ENCODE results near the gene PRF1.

PRF1 gene

GRCh38 chr10:70578371-70578947 is 24.1 kb downstream of the PRF1 start:
- H3K4me3 ChIP-seq (ENCODE audit: insufficient read depth, low read depth, low read length, poor library complexity, severe bottlenecking): no peak overlapping the region
- no peak overlapping the region for H3K27ac ChIP-seq (ENCODE audit: insufficient read depth, low read length, poor library complexity, severe bottlenecking)
- peak in 2 of 3 donors; percentile 23 to 29 for DNase-seq

DNA sequence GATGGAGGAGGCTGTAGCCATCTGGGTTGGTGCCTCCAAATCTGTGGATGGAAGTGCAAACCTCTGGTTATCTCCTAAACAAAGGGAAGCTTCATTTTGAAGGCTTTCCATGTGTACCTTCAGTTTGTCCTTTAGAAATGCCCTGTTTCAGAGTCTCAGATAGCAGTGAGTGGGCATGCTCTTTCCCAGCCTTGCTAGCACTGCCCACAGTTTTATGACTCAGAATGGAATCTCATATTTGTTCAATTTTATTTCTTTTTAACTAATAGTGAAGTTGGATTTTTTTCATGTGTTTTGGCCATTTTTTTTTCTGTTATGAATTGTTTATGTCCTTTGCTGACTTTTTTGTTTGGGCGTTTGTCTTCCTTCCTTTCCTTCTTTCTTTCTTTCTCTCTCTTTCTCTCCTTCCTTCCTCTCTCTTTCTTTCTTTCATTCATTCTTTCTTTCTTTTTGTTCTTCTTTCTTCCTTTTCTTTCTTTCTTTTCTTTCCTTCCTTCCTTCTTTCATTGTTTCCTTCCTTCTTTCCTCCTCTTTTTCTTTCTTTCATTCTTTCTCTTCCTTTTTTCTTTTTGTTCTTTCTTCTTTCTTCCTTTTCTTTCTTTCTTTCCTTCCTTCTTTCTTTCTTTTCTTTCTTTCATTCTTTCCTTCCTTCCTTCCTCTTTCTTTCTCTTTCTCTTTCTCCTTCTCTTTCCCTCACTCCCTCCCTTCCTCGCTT is 25.6 kb downstream of the PRF1 start:
- Histone ChIP-seq H3K36me3 (ENCODE audit: control insufficient read depth, insufficient read depth, low read length) (no peaks in the 10 kb centered on the region), H3K4me1 (ENCODE audit: control insufficient read depth, insufficient read depth, low read length, poor library complexity, severe bottlenecking) (peaks cover 37% of the 10 kb centered on the region), H3K9me3 (ENCODE audit: control insufficient read depth, low read length) (no peaks in the 10 kb centered on the region), H3K27ac (ENCODE audit: insufficient read depth, low read length, poor library complexity, severe bottlenecking) (no peak overlapping the region), H3K4me3 (ENCODE audit: insufficient read depth, low read depth, low read length, poor library complexity, severe bottlenecking) (no peak overlapping the region), H3K27me3 (replicated peaks; ENCODE audit: control insufficient read depth, insufficient read depth, low read length, poor library complexity, severe bottlenecking) (no peaks in the 10 kb centered on the region)
- no peak for DNase-seq

More at GRCh38 chr10:70578371-70578947, 24.1 kb downstream of the PRF1 start:
- Histone ChIP-seq H3K4me1 (ENCODE audit: control insufficient read depth, insufficient read depth, low read length, poor library complexity, severe bottlenecking) (peaks cover 37% of the 10 kb centered on the region), H3K9me3 (ENCODE audit: control insufficient read depth, low read length) (no peaks in the 10 kb centered on the region), H3K36me3 (ENCODE audit: control insufficient read depth, insufficient read depth, low read length) (no peaks in the 10 kb centered on the region), H3K27me3 (replicated peaks; ENCODE audit: control insufficient read depth, insufficient read depth, low read length, poor library complexity, severe bottlenecking) (no peaks in the 10 kb centered on the region)

- H3K27me3 ChIP-seq (replicated peaks; ENCODE audit: control insufficient read depth, insufficient read depth, low read length, poor library complexity, severe bottlenecking): no peaks in the 10 kb centered on the region
- no peaks in the 10 kb centered on the region for H3K9me3 ChIP-seq (ENCODE audit: control insufficient read depth, low read length)
- peak overlapping the region; percentile 7 for H3K27ac ChIP-seq (ENCODE audit: insufficient read depth, low read length, poor library complexity, severe bottlenecking)
- peak overlapping the region; percentile 0 for H3K4me3 ChIP-seq (ENCODE audit: insufficient read depth, low read depth, low read length, poor library complexity, severe bottlenecking)
- H3K4me1 ChIP-seq (ENCODE audit: control insufficient read depth, insufficient read depth, low read length, poor library complexity, severe bottlenecking): peaks cover 37% of the 10 kb centered on the region
- DNase-seq: no peak
- H3K36me3 ChIP-seq (ENCODE audit: control insufficient read depth, insufficient read depth, low read length): no peaks in the 10 kb centered on the region
These were observed 26.4 kb downstream of the PRF1 start for GRCh38 chr10:70575874-70576802.

GRCh38 chr10:70575486-70575873 is 27.1 kb downstream of the PRF1 start:
- H3K27me3 ChIP-seq (replicated peaks; ENCODE audit: control insufficient read depth, insufficient read depth, low read length, poor library complexity, severe bottlenecking): no peaks in the 10 kb centered on the region
- no peaks in the 10 kb centered on the region for H3K9me3 ChIP-seq (ENCODE audit: control insufficient read depth, low read length)
- no peaks in the 10 kb centered on the region for H3K36me3 ChIP-seq (ENCODE audit: control insufficient read depth, insufficient read depth, low read length)
- DNase-seq: no peak
- H3K4me3 ChIP-seq (ENCODE audit: insufficient read depth, low read depth, low read length, poor library complexity, severe bottlenecking): no peak overlapping the region
- peaks cover 37% of the 10 kb centered on the region for H3K4me1 ChIP-seq (ENCODE audit: control insufficient read depth, insufficient read depth, low read length, poor library complexity, severe bottlenecking)
- H3K27ac ChIP-seq (ENCODE audit: insufficient read depth, low read length, poor library complexity, severe bottlenecking): no peak overlapping the region

GRCh38 chr10:70573599-70574506 is 28.7 kb downstream of the PRF1 start:
- H3K27ac ChIP-seq (ENCODE audit: insufficient read depth, low read length, poor library complexity, severe bottlenecking): no peak overlapping the region
- H3K4me3 ChIP-seq (ENCODE audit: insufficient read depth, low read depth, low read length, poor library complexity, severe bottlenecking): no peak overlapping the region
- no peaks in the 10 kb centered on the region for H3K36me3 ChIP-seq (ENCODE audit: control insufficient read depth, insufficient read depth, low read length)
- H3K27me3 ChIP-seq (replicated peaks; ENCODE audit: control insufficient read depth, insufficient read depth, low read length, poor library complexity, severe bottlenecking): no peaks in the 10 kb centered on the region
- DNase-seq: no peak
- no peaks in the 10 kb centered on the region for H3K9me3 ChIP-seq (ENCODE audit: control insufficient read depth, low read length)
- peaks cover 27% of the 10 kb centered on the region for H3K4me1 ChIP-seq (ENCODE audit: control insufficient read depth, insufficient read depth, low read length, poor library complexity, severe bottlenecking)

GRCh38 chr10:70571636-70572439 is 30.7 kb downstream of the PRF1 start:
- Histone ChIP-seq H3K4me3 (ENCODE audit: insufficient read depth, low read depth, low read length, poor library complexity, severe bottlenecking) (no peak overlapping the region), H3K4me1 (ENCODE audit: control insufficient read depth, insufficient read depth, low read length, poor library complexity, severe bottlenecking) (peaks cover 8% of the 10 kb centered on the region), H3K27me3 (replicated peaks; ENCODE audit: control insufficient read depth, insufficient read depth, low read length, poor library complexity, severe bottlenecking) (no peaks in the 10 kb centered on the region), H3K36me3 (ENCODE audit: control insufficient read depth, insufficient read depth, low read length) (no peaks in the 10 kb centered on the region), H3K9me3 (ENCODE audit: control insufficient read depth, low read length) (no peaks in the 10 kb centered on the region), H3K27ac (ENCODE audit: insufficient read depth, low read length, poor library complexity, severe bottlenecking) (no peak overlapping the region)
- DNase-seq: no peak

DNA sequence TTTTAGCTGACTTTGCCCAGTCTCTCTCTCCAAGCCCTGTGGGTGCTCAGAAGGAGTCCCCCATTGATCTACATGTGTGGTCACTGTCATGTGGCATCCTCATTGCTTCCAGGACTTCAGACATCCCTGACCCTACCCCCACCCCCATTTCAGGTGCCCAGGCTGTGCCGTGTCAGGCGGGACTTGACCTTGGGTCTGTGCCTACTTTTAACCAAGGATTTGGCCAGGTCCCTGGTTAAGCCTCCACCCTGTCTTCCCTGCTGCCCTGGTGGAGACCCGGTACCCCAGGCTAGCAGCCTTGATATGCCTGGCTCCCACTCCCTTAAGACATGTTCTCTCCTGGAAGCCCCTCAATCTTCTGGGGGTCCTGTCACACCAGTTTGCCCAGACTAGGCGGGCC is 31.3 kb downstream of the PRF1 start:
- Histone ChIP-seq H3K4me1 (ENCODE audit: control insufficient read depth, insufficient read depth, low read length, poor library complexity, severe bottlenecking) (peaks cover 4% of the 10 kb centered on the region), H3K9me3 (ENCODE audit: control insufficient read depth, low read length) (no peaks in the 10 kb centered on the region), H3K27ac (ENCODE audit: insufficient read depth, low read length, poor library complexity, severe bottlenecking) (no peak overlapping the region), H3K4me3 (ENCODE audit: insufficient read depth, low read depth, low read length, poor library complexity, severe bottlenecking) (no peak overlapping the region), H3K36me3 (ENCODE audit: control insufficient read depth, insufficient read depth, low read length) (no peaks in the 10 kb centered on the region), H3K27me3 (replicated peaks; ENCODE audit: control insufficient read depth, insufficient read depth, low read length, poor library complexity, severe bottlenecking) (no peaks in the 10 kb centered on the region)
- DNase-seq: no peak

DNA sequence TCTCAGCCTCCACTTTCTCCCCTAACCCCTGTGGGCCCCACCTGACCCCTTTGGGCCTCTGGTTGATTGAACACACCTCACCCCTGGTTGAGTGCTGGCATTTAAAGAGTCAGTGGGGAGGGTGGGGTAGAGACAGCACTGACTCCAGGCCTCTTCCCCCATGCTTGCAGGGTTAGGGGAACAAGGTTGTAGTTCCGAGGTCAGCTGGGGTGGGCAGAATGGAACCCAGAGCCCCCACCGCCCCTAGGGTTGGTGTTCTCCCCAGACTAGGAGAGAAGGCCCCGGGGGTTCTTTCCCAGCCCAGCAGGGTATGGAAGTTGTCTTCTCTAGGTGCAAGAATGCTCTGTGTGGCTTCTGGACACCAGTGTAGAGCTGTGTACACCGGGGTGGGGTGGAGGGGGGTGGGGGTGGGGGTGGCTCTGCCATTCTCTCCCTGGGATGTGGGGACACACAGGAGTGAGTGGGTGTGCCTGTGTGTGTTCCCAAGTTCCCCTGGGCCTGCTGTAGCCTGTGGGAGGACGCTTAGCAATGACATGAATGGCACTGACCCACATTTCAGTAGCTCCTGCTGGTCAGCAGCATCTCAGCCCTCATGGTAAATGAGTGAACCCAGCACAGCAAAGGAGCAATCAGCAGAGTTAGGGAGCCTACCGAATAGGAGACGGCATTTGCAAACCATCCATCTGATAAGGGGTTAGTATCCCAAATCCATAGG is 33.6 kb downstream of the PRF1 start:
- no peaks in the 10 kb centered on the region for H3K27me3 ChIP-seq (replicated peaks; ENCODE audit: control insufficient read depth, insufficient read depth, low read length, poor library complexity, severe bottlenecking)

More for the DNA sequence above, 33.6 kb downstream of the PRF1 start:
- Histone ChIP-seq H3K9me3 (ENCODE audit: control insufficient read depth, low read length) (no peaks in the 10 kb centered on the region), H3K27ac (ENCODE audit: insufficient read depth, low read length, poor library complexity, severe bottlenecking) (no peak overlapping the region), H3K4me3 (ENCODE audit: insufficient read depth, low read depth, low read length, poor library complexity, severe bottlenecking) (no peak overlapping the region), H3K36me3 (ENCODE audit: control insufficient read depth, insufficient read depth, low read length) (no peaks in the 10 kb centered on the region), H3K4me1 (ENCODE audit: control insufficient read depth, insufficient read depth, low read length, poor library complexity, severe bottlenecking) (no peaks in the 10 kb centered on the region)
- no peak for DNase-seq

All from effector memory CD4-positive, alpha-beta T cell (primary cell).